Tibial nerve (tissue), 4 donors: Measurements from ENCODE around the gene C1QTNF7.

Experiments used
- EP300 ChIP-seq, 2 donors: sonication (generic); formaldehyde crosslinking; IDR thresholded peaks; one replicate each; pipeline ENCODE4 v1.6.1; 2017; ENCODE audit warnings: antibody characterized with exemption in 2 of 2, mild to moderate bottlenecking in 1 of 2
- POLR2A ChIP-seq, 2 donors: fragments of 450-650 bp; IDR thresholded peaks; one replicate each; pipeline ENCODE4 v1.6.1; 2017; ENCODE audit warnings: antibody characterized with exemption in 2 of 2, mild to moderate bottlenecking in 2 of 2, moderate library complexity in 2 of 2
- TF ChIP-seq, protein P1 (sequence below), 5 experiments: fragments of 200-600 bp in 3 of 5; fragments of 450-650 bp in 2 of 5; sonication (generic) in 3 of 5; IDR thresholded peaks; one replicate each; pipeline ENCODE4 v1.5.1; 2016 to 2019; ENCODE audit warnings: antibody characterized with exemption in 5 of 5, mild to moderate bottlenecking in 3 of 5, moderate library complexity in 2 of 5

DNA sequence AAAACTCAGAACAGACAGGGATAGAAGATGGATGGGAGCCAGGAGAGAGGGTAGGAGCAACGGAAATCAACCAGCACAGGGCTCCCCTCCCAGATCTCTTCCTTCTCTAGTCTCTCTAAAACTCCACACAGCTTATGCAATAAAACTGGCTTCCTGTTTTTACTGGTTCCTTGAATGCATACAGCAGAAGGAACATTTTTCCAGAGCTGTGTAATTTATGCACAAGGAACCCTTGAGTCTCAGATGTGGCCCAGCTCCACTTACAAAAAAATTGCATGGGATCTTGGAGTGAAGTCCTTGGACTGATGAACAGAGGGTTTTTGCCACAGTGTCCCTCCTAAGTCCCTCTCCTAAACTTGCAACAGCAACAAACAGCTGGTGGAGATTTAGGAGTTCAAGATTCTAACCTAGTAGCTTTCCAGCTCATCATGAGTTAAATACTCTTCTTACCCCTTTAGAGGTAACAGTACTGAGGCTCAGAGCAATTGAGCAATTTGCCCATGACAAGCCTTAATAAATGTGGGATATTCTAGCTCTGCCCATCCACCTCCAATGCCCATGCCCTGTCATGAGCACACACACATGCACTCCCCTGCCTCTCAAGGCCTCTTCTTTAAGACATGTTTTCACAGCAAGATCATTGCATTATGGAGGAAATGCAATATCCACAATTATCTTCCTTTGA, 23.5 kb downstream of the C1QTNF7 start:
- TF ChIP-seq POLR2A (IDR thresholded peaks at IDR 0.05): no peak
- TF ChIP-seq, protein P1, sequence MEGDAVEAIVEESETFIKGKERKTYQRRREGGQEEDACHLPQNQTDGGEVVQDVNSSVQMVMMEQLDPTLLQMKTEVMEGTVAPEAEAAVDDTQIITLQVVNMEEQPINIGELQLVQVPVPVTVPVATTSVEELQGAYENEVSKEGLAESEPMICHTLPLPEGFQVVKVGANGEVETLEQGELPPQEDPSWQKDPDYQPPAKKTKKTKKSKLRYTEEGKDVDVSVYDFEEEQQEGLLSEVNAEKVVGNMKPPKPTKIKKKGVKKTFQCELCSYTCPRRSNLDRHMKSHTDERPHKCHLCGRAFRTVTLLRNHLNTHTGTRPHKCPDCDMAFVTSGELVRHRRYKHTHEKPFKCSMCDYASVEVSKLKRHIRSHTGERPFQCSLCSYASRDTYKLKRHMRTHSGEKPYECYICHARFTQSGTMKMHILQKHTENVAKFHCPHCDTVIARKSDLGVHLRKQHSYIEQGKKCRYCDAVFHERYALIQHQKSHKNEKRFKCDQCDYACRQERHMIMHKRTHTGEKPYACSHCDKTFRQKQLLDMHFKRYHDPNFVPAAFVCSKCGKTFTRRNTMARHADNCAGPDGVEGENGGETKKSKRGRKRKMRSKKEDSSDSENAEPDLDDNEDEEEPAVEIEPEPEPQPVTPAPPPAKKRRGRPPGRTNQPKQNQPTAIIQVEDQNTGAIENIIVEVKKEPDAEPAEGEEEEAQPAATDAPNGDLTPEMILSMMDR (IDR thresholded peaks at IDR 0.05): no peak
- TF ChIP-seq EP300 (IDR thresholded peaks at IDR 0.05): no peak
